HCT116 (cell line): Measurements from ENCODE around the gene PSEN2. TPM values are rescaled to one million over a fixed set of nuclear protein-coding genes. Genes with fewer than 3 reads are reported as not detected.

ENCODE experiments used
- ATAC-seq: fragments of 200-7000 bp; cut with Tn5 transposase; 2 replicates; pipeline ENCODE4 v1.9.1; 2020; ENCODE audit warnings: mild to moderate bottlenecking, moderate library complexity
- BruUV-seq: library from RNA; stranded (reverse); fragments of 400-500 nt; replicated peaks from 2 replicates; lab custom pipeline; 2021; lab: Mats Ljungman, UMichigan
- CTCF ChIA-PET: fragments of 300-600 bp; sonication (Branson Sonifier 250); formaldehyde crosslinking; loops from one replicate; lab custom pipeline; 2021; ENCODE audit warnings: antibody characterized with exemption; lab: Charles Lee
- POLR2A ChIA-PET: fragments of 300-600, 350-600 bp; sonication (Branson Sonifier 250); formaldehyde crosslinking; loops from one replicate; lab custom pipeline; 2021; ENCODE audit warnings: antibody characterized with exemption; lab: Charles Lee
- RAD21 ChIA-PET, 2 experiments: fragments of 300-600 bp; sonication (Branson Sonifier 250); formaldehyde crosslinking; loops; one replicate each; lab custom pipeline; 2023; ENCODE audit warnings: low total read pairs in 2 of 2; ENCODE audit not compliant: uncharacterized antibody in 2 of 2, unreplicated experiment in 2 of 2, low non-redundant PET in 1 of 2; lab: Charles Lee
- DNase-seq: peaks from one replicate; pipeline ENCODE4 v3.0.0-alpha.2; 2010; ENCODE audit warnings: low read depth, low spot score
- H2AFZ ChIP-seq: fragments of 200-600 bp; shearing (Covaris generic), sonication (generic); 2 replicates; pipeline ENCODE4 v1.6.1; 2017; ENCODE audit warnings: low read depth, mixed run types, mixed read lengths, antibody characterized with exemption, low read length; ENCODE audit not compliant: poor library complexity, severe bottlenecking
- H3K27ac ChIP-seq: 2 replicates; pipeline ENCODE4 v1.5.1; 2012; ENCODE audit warnings: low read depth, low read length
- H3K27me3 ChIP-seq: fragments of 200-600 bp; sonication (generic); 2 replicates; pipeline ENCODE4 v1.6.1; 2016; ENCODE audit warnings: mixed run types, low read length, mixed read lengths; ENCODE audit not compliant: insufficient read depth
- H3K36me3 ChIP-seq, 2 experiments: fragments of 200-500 bp in 1 of 2; fragments of 200-600 bp in 1 of 2; sonication (Bioruptor generic) in 1 of 2; sonication (generic) in 1 of 2; 2 replicates each; pipeline versions ENCODE4 v1.5.1 to v1.6.1; 2014 to 2016; ENCODE audit warnings: low read length in 2 of 2, inconsistent platforms in 1 of 2, mixed read lengths in 1 of 2, mixed run types in 1 of 2; ENCODE audit not compliant: insufficient read depth in 2 of 2, control insufficient read depth in 1 of 2
- H3K4me1 ChIP-seq, 2 experiments: fragments of 200-600 bp in 1 of 2; sonication (generic) in 1 of 2; 2 replicates each; pipeline versions ENCODE4 v1.5.1 to v1.6.1; 2012 to 2017; ENCODE audit warnings: low read length in 2 of 2, inconsistent platforms in 1 of 2, mild to moderate bottlenecking in 1 of 2, mixed read lengths in 1 of 2, mixed run types in 1 of 2, moderate library complexity in 1 of 2; ENCODE audit not compliant: insufficient read depth in 2 of 2, control insufficient read depth in 1 of 2
- H3K4me2 ChIP-seq: fragments of 200-600 bp; sonication (generic); 2 replicates; pipeline ENCODE4 v1.6.1; 2017; ENCODE audit warnings: mixed run types, low read length, mixed read lengths
- H3K4me3 ChIP-seq, 2 experiments: fragments of 200-600 bp in 1 of 2; sonication (generic) in 1 of 2; replicated peaks in 1 of 2; 2 replicates each; pipeline ENCODE4 v1.5.1; 2011 to 2016; ENCODE audit warnings: low read length in 2 of 2, control low read depth in 1 of 2, low read depth in 1 of 2, mild to moderate bottlenecking in 1 of 2, mixed read lengths in 1 of 2, mixed run types in 1 of 2
- H3K79me2 ChIP-seq: fragments of 200-600 bp; sonication (generic); 2 replicates; pipeline ENCODE4 v1.6.1; 2017; ENCODE audit warnings: mild to moderate bottlenecking, mixed run types, low read length, moderate library complexity, mixed read lengths; ENCODE audit not compliant: insufficient read depth
- H3K9ac ChIP-seq: fragments of 200-600 bp; sonication (generic); 2 replicates; pipeline ENCODE4 v1.6.1; 2016; ENCODE audit warnings: low read length, mixed read lengths
- H3K9me2 ChIP-seq: fragments of 200-600 bp; sonication (generic), shearing (Covaris generic); 2 replicates; pipeline ENCODE4 v1.6.1; 2017; ENCODE audit warnings: mixed run types, mild to moderate bottlenecking, moderate library complexity; ENCODE audit not compliant: insufficient read depth
- H3K9me3 ChIP-seq, 2 experiments: fragments of 200-500 bp in 1 of 2; fragments of 200-600 bp in 1 of 2; sonication (Bioruptor generic) in 1 of 2; sonication (generic) in 1 of 2; 2 replicates each; pipeline ENCODE4 v1.6.1; 2014 to 2017; ENCODE audit warnings: low read length in 2 of 2, mixed read lengths in 2 of 2, inconsistent platforms in 1 of 2, low read depth in 1 of 2, mild to moderate bottlenecking in 1 of 2, mixed run types in 1 of 2, moderate library complexity in 1 of 2; ENCODE audit not compliant: control insufficient read depth in 1 of 2, insufficient read depth in 1 of 2
- H4K20me1 ChIP-seq: fragments of 200-600 bp; sonication (generic), shearing (Covaris generic); 2 replicates; pipeline ENCODE4 v1.6.1; 2017; ENCODE audit warnings: mixed run types, mild to moderate bottlenecking, moderate library complexity; ENCODE audit not compliant: insufficient read depth
- EGR1 ChIP-seq: IDR thresholded peaks from 2 replicates; pipeline ENCODE4 v1.6.1; 2012; ENCODE audit warnings: low read depth
- EZH2 ChIP-seq: fragments of 200-600 bp; sonication (generic); IDR thresholded peaks from 2 replicates; pipeline ENCODE4 v1.6.1; 2017; ENCODE audit warnings: antibody characterized with exemption, mixed run types
- EZH2phosphoT487 ChIP-seq: fragments of 200-600 bp; IDR thresholded peaks from 2 replicates; pipeline ENCODE4 v1.6.1; 2018; ENCODE audit warnings: antibody characterized with exemption, borderline replicate concordance
- MAX ChIP-seq: IDR thresholded peaks from 2 replicates; pipeline ENCODE4 v1.6.1; 2012
- POLR2AphosphoS5 ChIP-seq: IDR thresholded peaks from 2 replicates; pipeline ENCODE4 v1.6.1; 2011; ENCODE audit warnings: mild to moderate bottlenecking, low read depth, low read length, moderate library complexity
- RAD21 ChIP-seq: IDR thresholded peaks from 2 replicates; pipeline ENCODE4 v1.6.1; 2012; ENCODE audit warnings: low read depth, mild to moderate bottlenecking
- SIN3A ChIP-seq: IDR thresholded peaks from 2 replicates; pipeline ENCODE4 v1.6.1; 2012; ENCODE audit warnings: low read depth
- SP1 ChIP-seq: IDR thresholded peaks from 2 replicates; pipeline ENCODE4 v1.6.1; 2012; ENCODE audit warnings: low read depth
- TCF7L2 ChIP-seq: IDR thresholded peaks from 2 replicates; pipeline ENCODE4 v1.7.0; 2011; ENCODE audit warnings: borderline replicate concordance, inconsistent platforms; ENCODE audit not compliant: insufficient read depth, insufficient read length; ENCODE audit errors: extremely low read depth
- YY1 ChIP-seq: IDR thresholded peaks from 2 replicates; pipeline ENCODE4 v1.6.1; 2011; ENCODE audit warnings: low read length, low read depth, moderate library complexity, mild to moderate bottlenecking; ENCODE audit not compliant: insufficient replicate concordance; ENCODE audit errors: extremely low read depth
- ZFX ChIP-seq: fragments of 450-650 bp; IDR thresholded peaks from 2 replicates; pipeline ENCODE4 v1.6.1; 2017
- intact Hi-C: fragments of 100-400 bp; cut with micrococcal nuclease; formaldehyde crosslinking; loops from 2 replicates; pipeline ENCODE4 v1.10.0; 2022
- total RNA-seq: library from RNA; stranded (reverse); gene quantifications from one replicate; pipeline ENCODE4 v1.2.1, GENCODE V29; 2021; ENCODE audit not compliant: unreplicated experiment

PSEN2 gene
- total RNA-seq, 1 experiment from 2014 or later, result 28.5 TPM

- no peaks in the 10 kb centered on the region for H3K9me2 ChIP-seq
- no peak for ATAC-seq
- H4K20me1 ChIP-seq, result no peaks in the 10 kb centered on the region
- no peak overlapping the region for H3K4me2 ChIP-seq
- RAD21 ChIA-PET, result no interaction called here
- H3K36me3 ChIP-seq, result peaks cover 13 to 26% of the 10 kb centered on the region in 2 experiments; a peak in 2 of 4 replicates
- H3K9me3 ChIP-seq, result no peaks in the 10 kb centered on the region
- H3K27me3 ChIP-seq, result no peaks in the 10 kb centered on the region
- no peak overlapping the region for H3K4me3 ChIP-seq
- intact Hi-C loops, result no loop called here
- POLR2A ChIA-PET, result no interaction called here
- CTCF ChIA-PET, result no interaction called here
- BruUV-seq, result no TSS peak
- H3K4me1 ChIP-seq, result peaks cover 22 to 28% of the 10 kb centered on the region in 2 experiments
- peaks cover 9% of the 10 kb centered on the region for H3K79me2 ChIP-seq
- no peak overlapping the region for H2AFZ ChIP-seq
- DNase-seq, result no peak
- H3K9ac ChIP-seq, result no peak overlapping the region
- H3K27ac ChIP-seq, result no peak overlapping the region
- TF ChIP-seq MAX, result no peak
- TF ChIP-seq POLR2AphosphoS5, result no peak
- TF ChIP-seq ZFX, result no peak
- no peak for TF ChIP-seq EZH2phosphoT487
- no peak for TF ChIP-seq SIN3A
- no peak for TF ChIP-seq EZH2
- no peak for TF ChIP-seq RAD21
These were observed 7.3 kb downstream of the PSEN2 start for GRCh38 chr1:226877669-226878068.

- no peak overlapping the region for H2AFZ ChIP-seq
- H3K9me2 ChIP-seq, result no peaks in the 10 kb centered on the region
- BruUV-seq, result no TSS peak
- RAD21 ChIA-PET, result no interaction called here
- peaks cover 4% of the 10 kb centered on the region; the same call in 1 of the 2 replicates for H3K79me2 ChIP-seq
- no peaks in the 10 kb centered on the region for H3K9me3 ChIP-seq
- H3K27me3 ChIP-seq, result no peaks in the 10 kb centered on the region
- no peak overlapping the region for H3K4me2 ChIP-seq
- H3K9ac ChIP-seq, result no peak overlapping the region
- TF ChIP-seq EGR1 (no peak), EZH2phosphoT487 (no peak), YY1 (no peak), TCF7L2 (no peak), SP1 (no peak), POLR2AphosphoS5 (no peak)
- intact Hi-C loops, result no loop called here
- peaks cover 13 to 30% of the 10 kb centered on the region in 2 experiments; a peak in 3 of 4 replicates for H3K36me3 ChIP-seq
- no peak overlapping the region for H3K27ac ChIP-seq
- no peaks in the 10 kb centered on the region for H4K20me1 ChIP-seq
- CTCF ChIA-PET, result no interaction called here
- peaks cover 6 to 19% of the 10 kb centered on the region in 2 experiments for H3K4me1 ChIP-seq
- DNase-seq (no peak), ATAC-seq (no peak)
- POLR2A ChIA-PET, result no interaction called here
- no peak overlapping the region for H3K4me3 ChIP-seq
These were observed 10.2 kb downstream of the PSEN2 start for GRCh38 chr1:226880372-226881287.
